GM13977 (cell line): Measurements from ENCODE around the gene AGFG2.

Source experiments
- DNase-seq: peaks from one replicate; pipeline ENCODE4 v3.0.0; 2012; ENCODE audit warnings: low spot score
- CTCF ChIP-seq: IDR thresholded peaks from 2 replicates; pipeline ENCODE4 v1.5.1; 2012; ENCODE audit warnings: mild to moderate bottlenecking, control low read depth; ENCODE audit not compliant: insufficient read depth; ENCODE audit errors: extremely low read depth, missing control alignments
- in situ Hi-C: fragments of 300-500 bp; cut with MboI; formaldehyde crosslinking; loops from one replicate; pipeline ENCODE4 v1.12.0; 2022; ENCODE audit warnings: low sequenced_read_pairs, low pct_unique_long_range_greater_than_20kb, mixed read lengths, inconsistent platforms; ENCODE audit not compliant: unreplicated experiment

AGFG2 gene

GRCh38 chr7:100538654-100539435 is at the start of gene AGFG2:
TSS of gene AGFG2 (plus strand) at chr7:100539203. CDS start at chr7:100539347, 144 bp downstream.
- peak; percentile 97 for DNase-seq
- TF ChIP-seq CTCF: no peak
- in situ Hi-C loops: no loop called here

- DNase-seq: peak; percentile 92
- in situ Hi-C loops: loop anchor here (5.0 kb wide), 1 partner anchor 67 kb away; no protein-coding TSS in a partner anchor
- TF ChIP-seq CTCF: no peak
These were observed 49.2 kb upstream of the AGFG2 start for GRCh38 chr7:100489824-100490223.

- in situ Hi-C loops: no loop called here
- no peak for TF ChIP-seq CTCF
- peak; percentile 24 for DNase-seq
These were observed 48.4 kb upstream of the AGFG2 start for GRCh38 chr7:100490483-100491191.

- no peak for DNase-seq
- in situ Hi-C loops: no loop called here
- no peak for TF ChIP-seq CTCF
These were observed 47.8 kb upstream of the AGFG2 start for GRCh38 chr7:100491192-100491578.

GRCh38 chr7:100492738-100493475 is 46.1 kb upstream of the AGFG2 start:
- no peak for TF ChIP-seq CTCF
- in situ Hi-C loops: no loop called here
- no peak for DNase-seq

- peak; percentile 77 for DNase-seq
- peak; percentile 44 for TF ChIP-seq CTCF
- in situ Hi-C loops: no loop called here
These were observed 45.3 kb upstream of the AGFG2 start for GRCh38 chr7:100493476-100494264.
